Skeletal muscle satellite cell (primary cell): Measurements from ENCODE around the gene DSG1. TPM values are rescaled to one million over a fixed set of nuclear protein-coding genes. Genes with fewer than 3 reads are reported as not detected.
"Not testable (repeated sequence)": the region's sequence is repeated elsewhere in the genome, so short reads cannot be mapped to it uniquely, and the experiment has no call there.

Experiments used
- H3K27me3 ChIP-seq: 2 replicates; pipeline ENCODE4 v1.7.0; 2013; ENCODE audit warnings: low read length; ENCODE audit not compliant: control insufficient read depth, insufficient read depth
- H3K36me3 ChIP-seq: 2 replicates; pipeline ENCODE4 v1.7.0; 2013; ENCODE audit warnings: mild to moderate bottlenecking, control low read depth, low read length; ENCODE audit not compliant: insufficient read depth
- H3K4me1 ChIP-seq: 2 replicates; pipeline ENCODE4 v1.7.0; 2013; ENCODE audit warnings: low read length; ENCODE audit not compliant: control insufficient read depth, insufficient read depth
- H3K4me2 ChIP-seq: 2 replicates; pipeline ENCODE4 v1.7.0; 2013; ENCODE audit warnings: mild to moderate bottlenecking, low read length
- H3K4me3 ChIP-seq: 2 replicates; pipeline ENCODE4 v1.7.0; 2013; ENCODE audit warnings: low read length
- H3K9ac ChIP-seq: 2 replicates; pipeline ENCODE4 v1.7.0; 2013; ENCODE audit warnings: mild to moderate bottlenecking, low read depth, low read length, moderate library complexity
- H3K9me3 ChIP-seq: replicated peaks from 2 replicates; pipeline ENCODE4 v1.7.0; 2013; ENCODE audit warnings: mild to moderate bottlenecking, control low read depth, low read length
- total RNA-seq: library from RNA; depleted of rRNA; stranded (reverse); fragments of >200 nt; gene quantifications from 2 replicates; pipeline ENCODE4 v1.2.3, GENCODE V29; 2012; rRNA removed

Gene DSG1
- total RNA-seq: not detected in 2 replicates

DNA sequence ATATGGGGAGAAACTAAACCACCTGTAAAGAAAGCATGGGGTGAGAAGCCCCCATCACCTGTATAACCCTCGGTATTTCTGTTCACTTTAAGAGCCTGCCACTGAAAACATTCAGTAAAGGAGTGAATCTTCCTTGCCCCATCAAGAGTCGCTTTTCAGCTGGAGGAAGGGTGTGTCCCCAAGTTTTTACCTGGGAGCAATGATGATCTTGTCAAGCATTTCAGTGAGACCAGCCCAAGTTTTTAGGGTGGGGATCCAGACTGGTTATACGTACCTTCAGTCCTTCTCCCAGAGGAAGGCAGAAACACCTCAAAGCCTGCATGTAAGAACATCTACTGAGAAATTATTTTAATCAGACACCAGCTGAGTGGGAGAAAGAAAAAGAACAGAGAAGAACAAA, at the start of gene DSG1:
Gene DSG1, plus strand, starts transcription at position 301 of the 400 bp plus-strand sequence. CDS start 141 bp downstream, outside the sequence.
- Histone ChIP-seq H3K4me2 (no peak within 1 kb of the TSS), H3K9ac (no peak within 1 kb of the TSS), H3K36me3 (no peaks in the 10 kb centered on the region), H3K9me3 (peaks cover 9% of the 10 kb centered on the region), H3K27me3 (no peaks in the 10 kb centered on the region), H3K4me1 (no peaks in the 10 kb centered on the region), H3K4me3 (no peak within 1 kb of the TSS)

DNA sequence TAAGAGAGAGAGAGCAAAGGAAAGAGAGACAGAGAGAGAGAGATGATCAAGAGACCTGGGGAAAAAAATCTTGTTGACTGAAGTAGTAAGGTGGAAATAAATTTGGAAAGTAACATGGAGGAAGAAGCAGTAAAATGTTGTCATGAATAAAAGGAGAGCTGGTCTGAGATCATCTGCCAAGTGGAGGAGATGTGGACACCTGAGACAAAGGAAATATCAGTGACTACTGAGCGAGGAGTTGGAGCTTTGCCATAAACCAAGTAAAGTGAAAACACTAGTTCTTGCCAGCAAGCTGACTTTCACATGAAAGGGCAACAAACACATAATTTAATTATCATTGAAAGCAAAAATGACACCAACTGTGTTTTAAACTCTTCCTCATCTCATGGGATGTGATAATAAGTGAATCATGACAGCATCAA, 49.0 kb upstream of the DSG1 start:
- Histone ChIP-seq H3K4me1 (no peaks in the 10 kb centered on the region), H3K4me2 (no peak overlapping the region), H3K4me3 (no peak overlapping the region), H3K9ac (no peak overlapping the region), H3K9me3 (no peaks in the 10 kb centered on the region), H3K27me3 (no peaks in the 10 kb centered on the region), H3K36me3 (no peaks in the 10 kb centered on the region)

- H3K27me3 ChIP-seq: no peaks in the 10 kb centered on the region
- no peaks in the 10 kb centered on the region for H3K9me3 ChIP-seq
- H3K4me2 ChIP-seq: no peak overlapping the region
- no peak overlapping the region for H3K4me3 ChIP-seq
- no peaks in the 10 kb centered on the region for H3K4me1 ChIP-seq
- H3K9ac ChIP-seq: no peak overlapping the region
- no peaks in the 10 kb centered on the region for H3K36me3 ChIP-seq
Measured at GRCh38 chr18:31269566-31269965, 48.4 kb upstream of the DSG1 start.

GRCh38 chr18:31270578-31270977, 47.4 kb upstream of the DSG1 start:
- no peaks in the 10 kb centered on the region for H3K4me1 ChIP-seq
- H3K4me3 ChIP-seq: no peak overlapping the region
- H3K36me3 ChIP-seq: no peaks in the 10 kb centered on the region
- no peaks in the 10 kb centered on the region for H3K27me3 ChIP-seq
- H3K9me3 ChIP-seq: no peaks in the 10 kb centered on the region
- no peak overlapping the region for H3K9ac ChIP-seq
- H3K4me2 ChIP-seq: no peak overlapping the region

GRCh38 chr18:31273812-31274527, 44.0 kb upstream of the DSG1 start:
- no peaks in the 10 kb centered on the region for H3K4me1 ChIP-seq
- no peaks in the 10 kb centered on the region for H3K27me3 ChIP-seq
- no peaks in the 10 kb centered on the region for H3K36me3 ChIP-seq
- no peak overlapping the region for H3K4me2 ChIP-seq
- H3K9ac ChIP-seq: no peak overlapping the region
- H3K4me3 ChIP-seq: no peak overlapping the region
- peaks cover 9% of the 10 kb centered on the region for H3K9me3 ChIP-seq

DNA sequence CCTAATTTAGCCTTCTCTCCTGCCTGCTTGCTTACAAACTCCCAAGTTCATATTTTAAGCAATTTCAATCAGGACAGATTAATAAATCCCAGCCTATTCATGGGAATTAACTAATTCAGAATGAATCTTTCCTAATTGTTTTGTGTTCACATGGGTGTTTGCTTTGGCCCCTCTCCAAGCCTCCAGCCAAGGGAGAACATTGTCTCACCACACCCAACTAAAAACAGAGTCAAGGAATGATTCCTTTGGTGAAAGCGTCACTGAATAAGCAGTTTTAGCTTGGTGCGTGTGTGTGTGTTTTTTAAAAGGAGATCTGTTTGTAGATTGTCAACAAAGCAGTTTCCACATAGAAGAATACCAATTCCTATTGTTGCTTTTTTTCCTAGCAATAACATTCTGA, 43.0 kb upstream of the DSG1 start:
- Histone ChIP-seq H3K4me1 (no peaks in the 10 kb centered on the region), H3K4me2 (no peak overlapping the region), H3K36me3 (no peaks in the 10 kb centered on the region), H3K4me3 (no peak overlapping the region), H3K9ac (no peak overlapping the region), H3K9me3 (peaks cover 9% of the 10 kb centered on the region), H3K27me3 (no peaks in the 10 kb centered on the region)

GRCh38 chr18:31275722-31276463, 42.1 kb upstream of the DSG1 start:
- H3K9ac ChIP-seq: no peak overlapping the region
- no peaks in the 10 kb centered on the region for H3K27me3 ChIP-seq
- H3K9me3 ChIP-seq: peaks cover 9% of the 10 kb centered on the region
- H3K36me3 ChIP-seq: no peaks in the 10 kb centered on the region
- H3K4me2 ChIP-seq: no peak overlapping the region
- no peaks in the 10 kb centered on the region for H3K4me1 ChIP-seq
- no peak overlapping the region for H3K4me3 ChIP-seq

GRCh38 chr18:31278609-31279071, 39.3 kb upstream of the DSG1 start:
- no peaks in the 10 kb centered on the region for H3K36me3 ChIP-seq
- no peak overlapping the region for H3K4me3 ChIP-seq
- H3K9ac ChIP-seq: no peak overlapping the region
- H3K4me2 ChIP-seq: no peak overlapping the region
- no peaks in the 10 kb centered on the region for H3K27me3 ChIP-seq
- peaks cover 9% of the 10 kb centered on the region for H3K9me3 ChIP-seq
- H3K4me1 ChIP-seq: no peaks in the 10 kb centered on the region

DNA sequence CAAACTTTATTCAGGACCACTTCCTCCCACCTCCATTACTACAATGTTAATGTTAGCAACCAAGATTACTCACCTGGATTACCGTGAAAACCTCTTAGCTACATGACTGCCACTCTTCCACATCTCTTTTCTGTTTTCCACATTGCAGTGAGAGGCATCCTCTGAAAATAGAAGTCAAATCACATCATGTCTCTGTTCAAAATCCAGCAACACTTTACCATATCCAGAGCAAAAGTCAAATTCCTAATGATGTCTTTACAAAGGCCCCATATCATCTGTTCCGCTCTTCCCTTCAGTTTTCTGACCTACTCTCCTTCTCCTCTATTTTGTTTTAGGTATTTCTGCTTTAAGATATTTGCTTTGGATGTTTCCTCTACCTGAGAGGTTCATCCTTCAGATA, 37.5 kb upstream of the DSG1 start:
- Histone ChIP-seq H3K4me3 (no peak overlapping the region), H3K4me1 (no peaks in the 10 kb centered on the region), H3K9ac (no peak overlapping the region), H3K4me2 (no peak overlapping the region), H3K36me3 (no peaks in the 10 kb centered on the region), H3K9me3 (peaks cover 9% of the 10 kb centered on the region), H3K27me3 (no peaks in the 10 kb centered on the region)

- no peaks in the 10 kb centered on the region for H3K27me3 ChIP-seq
- peaks cover 9% of the 10 kb centered on the region for H3K9me3 ChIP-seq
- H3K4me3 ChIP-seq: no peak overlapping the region
- H3K4me2 ChIP-seq: no peak overlapping the region
- no peak overlapping the region for H3K9ac ChIP-seq
- no peaks in the 10 kb centered on the region for H3K4me1 ChIP-seq
- no peaks in the 10 kb centered on the region for H3K36me3 ChIP-seq
Measured at GRCh38 chr18:31281437-31281836, 36.5 kb upstream of the DSG1 start.

GRCh38 chr18:31289446-31289845, 28.5 kb upstream of the DSG1 start:
- not testable (repeated sequence) for H3K9me3 ChIP-seq, H3K4me2 ChIP-seq, H3K4me3 ChIP-seq, H3K9ac ChIP-seq, H3K36me3 ChIP-seq, H3K4me1 ChIP-seq, H3K27me3 ChIP-seq

DNA sequence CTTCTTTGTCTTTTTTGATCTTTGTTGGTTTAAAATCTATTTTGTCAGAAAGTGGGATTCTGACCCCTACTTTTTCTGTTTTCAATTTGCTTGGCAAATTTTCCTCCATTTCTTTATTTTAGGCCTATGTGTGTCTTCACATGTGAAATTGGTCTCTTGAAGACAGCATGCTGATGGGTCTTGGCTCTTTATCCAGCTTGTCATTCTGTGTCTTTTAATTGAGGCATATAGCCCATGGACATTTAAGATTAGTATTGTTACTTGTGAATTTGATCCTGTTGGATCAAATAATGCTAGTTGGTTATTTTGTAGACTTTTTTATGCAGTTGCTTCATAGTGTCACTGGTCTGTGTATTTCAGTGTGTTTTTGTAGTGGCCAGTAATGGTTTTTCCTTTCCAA, 26.3 kb upstream of the DSG1 start:
- no peak overlapping the region for H3K4me2 ChIP-seq

More for the DNA sequence above, 26.3 kb upstream of the DSG1 start:
- Histone ChIP-seq H3K27me3 (no peaks in the 10 kb centered on the region), H3K4me1 (no peaks in the 10 kb centered on the region), H3K4me3 (no peak overlapping the region), H3K36me3 (no peaks in the 10 kb centered on the region), H3K9ac (no peak overlapping the region), H3K9me3 (no peaks in the 10 kb centered on the region)
